GM19023 (cell line): Measurements from ENCODE around the gene ABO.
"Not testable (repeated sequence)": the region's sequence is repeated elsewhere in the genome, so short reads cannot be mapped to it uniquely, and the experiment has no call there.

Source experiments
- ATAC-seq: cut with Tn5 transposase; IDR thresholded peaks from one replicate; pipeline ENCODE4 v1.9.1; 2021; ENCODE audit warnings: mild to moderate bottlenecking, moderate library complexity; ENCODE audit not compliant: unreplicated experiment

Gene ABO

GRCh38 chr9:133227242-133227860 is 47.6 kb downstream of the ABO start:
- ATAC-seq: no peak

GRCh38 chr9:133226219-133227171 is 48.5 kb downstream of the ABO start:
- ATAC-seq: no peak

- no peak for ATAC-seq
These were observed 49.6 kb downstream of the ABO start for GRCh38 chr9:133225171-133226011.

- ATAC-seq: no peak
These were observed 50.2 kb downstream of the ABO start for GRCh38 chr9:133224762-133225161.

- ATAC-seq: not testable (repeated sequence)
These were observed 51.7 kb downstream of the ABO start for GRCh38 chr9:133223159-133223756.

GRCh38 chr9:133221994-133222393 is 53.0 kb downstream of the ABO start:
- ATAC-seq: not testable (repeated sequence)

- ATAC-seq: no peak
These were observed 53.7 kb downstream of the ABO start for GRCh38 chr9:133221177-133221809.

GRCh38 chr9:133218049-133218975 is 56.7 kb downstream of the ABO start:
- ATAC-seq: not testable (repeated sequence)

- not testable (repeated sequence) for ATAC-seq
These were observed 57.5 kb downstream of the ABO start for GRCh38 chr9:133217333-133217988.

- not testable (repeated sequence) for ATAC-seq
These were observed 60.7 kb downstream of the ABO start for GRCh38 chr9:133214276-133214675.

GRCh38 chr9:133210609-133211008 is 64.4 kb downstream of the ABO start:
- ATAC-seq: no peak

- ATAC-seq: no peak
These were observed 64.8 kb downstream of the ABO start for GRCh38 chr9:133210202-133210532.

- not testable (repeated sequence) for ATAC-seq
These were observed 65.4 kb downstream of the ABO start for GRCh38 chr9:133209327-133210201.

- ATAC-seq: not testable (repeated sequence)
These were observed 66.1 kb downstream of the ABO start, which contains the start of gene OBP2B for GRCh38 chr9:133208880-133209300. Gene OBP2B, minus strand, starts transcription at chr9:133209250. Its CDS starts 51 bp downstream, at chr9:133209199.

GRCh38 chr9:133208171-133208879 is 66.7 kb downstream of the ABO start:
- not testable (repeated sequence) for ATAC-seq

- ATAC-seq: no peak
These were observed 67.3 kb downstream of the ABO start for GRCh38 chr9:133207540-133208170.
